ENCODE data around the gene POM121C.
"Not testable (repeated sequence)": the region's sequence is repeated elsewhere in the genome, so short reads cannot be mapped to it uniquely, and the experiment has no call there.

POM121C gene

GRCh38 chr7:75414204-75414603, 71.9 kb downstream of the POM121C start:
- not testable (repeated sequence) for H3K4me1 Mint-ChIP-seq, H3K4me3 Mint-ChIP-seq, H3K27ac Mint-ChIP-seq, H3K36me3 Mint-ChIP-seq, H3K9me3 Mint-ChIP-seq, H3K27me3 Mint-ChIP-seq

- not testable (repeated sequence) for H3K27ac Mint-ChIP-seq, H3K4me1 Mint-ChIP-seq, H3K9me3 Mint-ChIP-seq, H3K36me3 Mint-ChIP-seq, H3K4me3 Mint-ChIP-seq, H3K27me3 Mint-ChIP-seq
Measured at GRCh38 chr7:75410823-75411173, 75.3 kb downstream of the POM121C start.

- H3K36me3 Mint-ChIP-seq, H3K4me1 Mint-ChIP-seq, H3K27me3 Mint-ChIP-seq, H3K9me3 Mint-ChIP-seq: not testable (repeated sequence)
- H3K4me3 Mint-ChIP-seq = peak overlapping the region; percentile 78
- peak overlapping the region; percentile 85 for H3K27ac Mint-ChIP-seq
Measured at GRCh38 chr7:75409880-75410822, 75.9 kb downstream of the POM121C start.

GRCh38 chr7:75404663-75405062, 81.4 kb downstream of the POM121C start:
- not testable (repeated sequence) for H3K27ac Mint-ChIP-seq, H3K4me3 Mint-ChIP-seq, H3K36me3 Mint-ChIP-seq, H3K4me1 Mint-ChIP-seq, H3K9me3 Mint-ChIP-seq, H3K27me3 Mint-ChIP-seq

GRCh38 chr7:75403455-75404443, 82.3 kb downstream of the POM121C start:
- H3K27ac Mint-ChIP-seq, H3K36me3 Mint-ChIP-seq, H3K9me3 Mint-ChIP-seq, H3K27me3 Mint-ChIP-seq, H3K4me1 Mint-ChIP-seq, H3K4me3 Mint-ChIP-seq: not testable (repeated sequence)

- not testable (repeated sequence) for H3K4me3 Mint-ChIP-seq, H3K9me3 Mint-ChIP-seq, H3K27me3 Mint-ChIP-seq, H3K27ac Mint-ChIP-seq, H3K4me1 Mint-ChIP-seq, H3K36me3 Mint-ChIP-seq
Measured at GRCh38 chr7:75400575-75400974, 85.5 kb downstream of the POM121C start.

- H3K27ac Mint-ChIP-seq, H3K4me3 Mint-ChIP-seq, H3K9me3 Mint-ChIP-seq, H3K27me3 Mint-ChIP-seq, H3K4me1 Mint-ChIP-seq, H3K36me3 Mint-ChIP-seq: not testable (repeated sequence)
Measured at GRCh38 chr7:75398771-75399700, 87.1 kb downstream of the POM121C start.

- H3K4me1 Mint-ChIP-seq, H3K27ac Mint-ChIP-seq, H3K36me3 Mint-ChIP-seq, H3K9me3 Mint-ChIP-seq, H3K4me3 Mint-ChIP-seq, H3K27me3 Mint-ChIP-seq: not testable (repeated sequence)
Measured at GRCh38 chr7:75397865-75398264, 88.2 kb downstream of the POM121C start.

GRCh38 chr7:75395329-75395728, 90.8 kb downstream of the POM121C start, which contains the start of gene TRIM73:
TRIM73 (plus strand) TSS chr7:75395629; CDS start chr7:75398934, 3,305 bp downstream.
- not testable (repeated sequence) for H3K4me3 Mint-ChIP-seq, H3K4me1 Mint-ChIP-seq, H3K27me3 Mint-ChIP-seq, H3K27ac Mint-ChIP-seq, H3K9me3 Mint-ChIP-seq, H3K36me3 Mint-ChIP-seq

GRCh38 chr7:75393194-75393593, 92.9 kb downstream of the POM121C start:
- H3K27me3 Mint-ChIP-seq, H3K4me1 Mint-ChIP-seq, H3K9me3 Mint-ChIP-seq, H3K36me3 Mint-ChIP-seq, H3K27ac Mint-ChIP-seq, H3K4me3 Mint-ChIP-seq: not testable (repeated sequence)

- not testable (repeated sequence) for H3K27me3 Mint-ChIP-seq, H3K27ac Mint-ChIP-seq, H3K4me1 Mint-ChIP-seq, H3K4me3 Mint-ChIP-seq, H3K36me3 Mint-ChIP-seq, H3K9me3 Mint-ChIP-seq
Measured at GRCh38 chr7:75374519-75375317, 111.4 kb downstream of the POM121C start.

- not testable (repeated sequence) for H3K36me3 Mint-ChIP-seq, H3K27me3 Mint-ChIP-seq, H3K9me3 Mint-ChIP-seq, H3K4me3 Mint-ChIP-seq, H3K4me1 Mint-ChIP-seq, H3K27ac Mint-ChIP-seq
Measured at GRCh38 chr7:75374144-75374518, 112.0 kb downstream of the POM121C start.

- not testable (repeated sequence) for H3K36me3 Mint-ChIP-seq, H3K9me3 Mint-ChIP-seq, H3K4me1 Mint-ChIP-seq, H3K27me3 Mint-ChIP-seq, H3K4me3 Mint-ChIP-seq, H3K27ac Mint-ChIP-seq
Measured at GRCh38 chr7:75367313-75367712, 118.8 kb downstream of the POM121C start.

Measured in activated naive CD4-positive, alpha-beta T cell treated with anti-CD3 and anti-CD28 coated beads, Interleukin-2, amount 50 U/mL, for 24 hours (primary cell).